ENCODE data around the gene AMOTL2.
A peak's percentile ranks its signal among the peaks of the same experiment; 100 is the strongest.

AMOTL2 gene

DNA sequence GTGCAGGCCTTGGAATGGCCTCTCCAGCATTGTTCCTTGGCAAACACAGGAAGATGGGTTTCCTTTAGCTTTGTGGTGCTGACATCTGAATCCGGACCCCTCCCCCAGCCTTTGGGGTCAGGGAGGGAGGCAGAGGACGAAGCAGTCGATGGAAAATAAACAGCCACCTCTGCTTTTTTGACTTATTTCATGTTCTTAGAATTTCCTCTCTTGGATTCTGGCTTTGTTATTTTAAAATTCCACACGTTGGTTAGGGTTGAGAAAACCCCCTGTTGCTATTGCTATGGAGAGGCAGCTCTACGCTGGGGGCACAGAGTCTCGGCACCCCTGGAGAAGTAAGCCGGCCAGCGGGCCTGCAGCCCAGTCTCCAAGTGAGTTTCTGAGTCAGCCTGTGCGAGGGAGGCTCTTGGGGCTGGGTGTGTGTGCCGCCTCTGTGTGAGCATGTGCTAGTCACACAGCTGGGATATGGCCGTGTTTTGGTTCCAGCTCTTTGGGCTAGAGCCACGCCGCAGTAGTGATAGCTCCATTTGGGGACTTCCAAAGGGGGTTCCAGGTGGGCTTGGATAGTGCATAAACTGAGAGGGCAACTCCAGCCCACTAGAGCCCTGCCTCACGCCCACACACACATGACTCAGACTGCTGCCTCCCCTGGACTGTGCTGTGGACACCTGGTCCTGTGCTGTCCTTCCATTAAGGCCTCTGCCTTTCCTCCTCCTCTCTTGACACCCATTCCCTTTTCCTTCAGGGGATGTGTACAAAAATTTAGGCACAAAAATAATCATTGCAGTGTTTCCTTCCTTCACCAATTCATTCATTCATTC is 58.8 kb downstream of the AMOTL2 start:
- peak; percentile 62 for DNase-seq (ENCODE audit: low spot score)

DNA sequence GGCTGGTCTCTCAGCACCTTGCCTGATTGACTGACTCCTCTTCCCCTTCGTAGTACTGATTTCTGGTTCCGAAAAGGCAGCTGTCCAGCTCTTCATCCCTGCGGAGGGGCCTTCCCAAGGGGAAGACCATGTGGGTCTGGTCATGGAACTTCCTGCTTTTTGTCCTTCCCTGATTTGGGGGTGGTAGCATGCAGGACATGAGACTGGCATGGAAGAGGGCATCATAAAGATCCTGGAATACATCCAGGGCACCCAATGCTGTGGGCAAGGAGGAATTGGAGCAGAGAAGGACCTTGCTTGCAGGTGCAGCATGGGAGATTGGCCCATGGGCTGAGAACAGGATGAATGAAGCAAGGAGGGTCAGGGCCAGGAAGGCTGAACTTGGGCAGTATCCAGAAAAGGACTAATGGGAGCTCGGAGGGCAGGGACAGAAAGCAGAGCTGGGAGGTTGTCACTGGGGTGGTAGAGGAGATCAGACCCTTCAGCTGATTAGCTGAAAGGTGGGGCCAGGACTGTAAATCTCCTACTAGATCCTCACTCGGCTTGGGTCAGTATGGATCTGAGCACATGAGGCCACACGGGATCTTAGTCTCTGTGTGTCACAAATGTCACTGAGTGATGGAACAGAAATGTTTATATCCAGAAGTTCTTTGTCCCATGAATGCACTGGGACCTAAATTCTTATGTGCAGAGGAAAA is 59.5 kb downstream of the AMOTL2 start:
- peak; percentile 70 for DNase-seq (ENCODE audit: low spot score)

DNA sequence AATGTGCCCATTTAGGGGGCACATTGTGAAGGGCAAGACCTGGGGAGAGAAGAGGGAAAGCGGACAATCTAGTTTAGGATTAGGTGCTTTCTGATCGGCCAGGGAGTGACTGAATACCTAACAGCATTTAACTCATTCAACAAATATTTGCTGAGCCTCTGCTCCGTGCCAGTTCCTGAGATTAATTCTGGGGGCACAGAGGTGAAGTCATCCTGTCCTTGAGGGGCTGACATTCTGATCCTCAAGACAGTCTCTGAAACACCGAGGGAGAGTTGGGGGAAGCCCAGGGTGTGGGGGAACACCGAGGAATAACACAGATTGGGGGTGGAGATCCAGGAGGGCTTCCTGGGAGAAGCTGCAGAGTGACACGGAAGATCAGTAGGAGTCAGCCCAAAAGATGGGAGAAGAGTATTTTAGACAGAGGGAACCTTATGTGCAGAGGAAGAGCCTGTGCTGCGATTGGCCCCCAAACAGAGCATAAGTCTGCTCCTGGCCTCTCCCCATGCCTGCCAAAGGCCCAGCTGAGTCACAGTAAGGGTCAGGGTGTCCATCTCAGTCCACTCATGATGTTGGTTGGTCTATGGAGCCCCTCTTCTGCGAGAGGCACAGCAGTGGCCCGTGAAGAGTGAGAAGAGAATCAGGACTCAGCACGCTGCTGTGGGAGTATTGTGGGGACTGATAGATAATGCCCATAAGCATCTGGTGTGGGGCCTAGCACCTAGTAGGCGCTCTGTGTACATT is 60.2 kb downstream of the AMOTL2 start:
- DNase-seq (ENCODE audit: low spot score) = no peak

DNA sequence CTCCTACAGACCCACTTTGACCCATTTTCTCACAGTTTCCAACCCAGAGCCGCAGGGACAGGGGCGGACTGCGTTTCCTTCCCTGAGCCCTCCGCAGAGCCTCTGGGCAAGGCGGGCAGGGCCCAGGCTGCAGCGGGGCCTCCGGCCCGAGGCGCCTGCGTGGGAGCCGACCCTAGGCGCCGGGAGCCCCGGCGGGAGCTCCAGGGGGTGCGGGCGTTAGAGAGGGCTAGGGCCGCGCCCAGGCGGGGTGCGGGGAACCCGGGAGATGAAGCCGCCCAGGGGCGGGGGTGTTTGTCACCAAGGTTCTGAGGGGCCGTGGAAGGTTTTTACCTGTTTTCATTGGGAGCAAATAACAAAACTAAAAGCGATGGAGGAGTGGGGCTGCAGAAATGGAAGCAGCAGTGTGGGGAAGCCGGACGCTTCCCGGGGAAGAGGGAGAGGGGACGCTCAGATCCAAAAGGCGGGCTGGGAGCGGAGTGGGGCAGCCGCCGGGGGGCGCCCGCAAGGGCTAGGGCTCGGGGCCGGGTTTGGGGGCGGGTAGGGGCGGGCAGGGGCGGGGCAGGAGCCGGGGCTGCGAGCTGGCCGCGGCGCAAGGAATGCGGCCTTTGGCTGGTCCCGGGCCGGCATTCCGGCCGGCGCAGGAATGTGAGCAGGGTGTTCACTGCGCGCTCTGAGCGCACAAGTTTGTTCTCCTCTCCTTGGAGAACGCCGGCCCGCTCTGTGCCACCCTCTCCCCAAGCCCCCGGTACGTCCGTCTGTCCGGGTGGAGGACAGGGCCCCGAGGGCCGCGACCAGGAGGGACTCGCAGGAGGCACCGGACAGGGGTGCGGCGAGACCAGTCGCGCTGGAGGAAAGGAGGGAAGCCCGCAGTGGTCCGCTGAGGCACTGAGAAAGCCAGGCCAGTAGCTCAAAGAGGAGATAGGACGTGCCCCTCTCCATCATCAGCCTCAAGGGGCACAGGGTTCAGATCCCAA is 61.1 kb downstream of the AMOTL2 start:
- no peak for DNase-seq (ENCODE audit: low spot score)

DNA sequence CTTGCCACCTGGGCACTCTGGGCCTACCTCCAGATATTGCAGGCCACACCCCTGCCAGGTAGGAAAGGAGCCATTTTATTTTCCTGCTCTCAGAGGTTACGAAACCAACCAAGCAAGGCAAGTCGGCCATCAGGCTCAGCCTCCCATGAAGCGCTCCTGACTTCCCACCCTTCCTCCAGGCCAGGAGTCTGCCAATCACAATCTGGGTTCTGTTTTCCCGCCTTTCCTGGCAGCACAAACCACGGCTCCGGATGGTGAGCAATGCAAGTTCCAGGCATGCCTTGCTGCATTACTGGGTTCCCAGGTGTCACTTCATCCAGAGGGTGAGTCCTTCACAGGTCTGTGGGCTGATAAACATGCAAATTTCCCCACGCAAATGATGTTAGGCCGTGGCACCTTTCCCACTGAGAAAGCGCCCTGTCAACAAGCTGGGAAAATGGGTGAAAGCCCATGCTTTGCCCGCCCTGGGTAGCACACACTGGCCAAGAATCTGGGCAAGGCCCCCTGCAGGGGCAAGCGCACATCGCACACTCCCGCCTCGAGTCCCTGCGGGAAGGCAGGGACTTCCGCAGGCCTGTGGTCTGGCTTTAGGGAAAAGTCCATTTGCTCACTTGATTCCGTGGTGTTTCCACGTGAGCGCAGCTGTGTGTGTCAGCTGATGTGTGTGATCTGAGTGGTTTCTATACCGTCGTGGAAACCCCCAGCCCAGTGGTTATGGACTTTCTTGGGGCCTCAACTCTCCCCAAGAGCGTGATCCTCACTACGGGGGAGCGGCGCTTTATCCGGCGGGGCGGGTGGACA is 62.0 kb downstream of the AMOTL2 start:
- DNase-seq (ENCODE audit: low spot score) = peak; percentile 64

DNA sequence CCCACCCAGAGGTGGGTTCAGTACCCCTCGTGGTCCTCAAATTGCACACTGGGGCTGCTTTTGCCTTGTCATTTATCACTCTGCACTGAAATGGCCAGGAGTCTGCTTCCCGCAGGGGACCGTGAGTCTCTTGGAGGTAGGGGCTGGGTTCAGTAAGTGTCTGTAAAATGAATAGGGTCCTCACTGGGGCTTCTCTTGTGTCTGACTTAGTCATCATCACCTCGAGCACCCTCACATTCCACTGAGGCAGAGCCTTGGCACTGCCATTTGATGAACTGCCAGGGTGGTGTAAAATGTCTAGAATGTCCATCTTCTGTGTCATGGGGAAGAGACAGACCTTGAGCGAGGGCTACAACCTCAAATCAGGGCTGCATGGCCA is 62.6 kb downstream of the AMOTL2 start:
- DNase-seq (ENCODE audit: low spot score) = no peak

DNA sequence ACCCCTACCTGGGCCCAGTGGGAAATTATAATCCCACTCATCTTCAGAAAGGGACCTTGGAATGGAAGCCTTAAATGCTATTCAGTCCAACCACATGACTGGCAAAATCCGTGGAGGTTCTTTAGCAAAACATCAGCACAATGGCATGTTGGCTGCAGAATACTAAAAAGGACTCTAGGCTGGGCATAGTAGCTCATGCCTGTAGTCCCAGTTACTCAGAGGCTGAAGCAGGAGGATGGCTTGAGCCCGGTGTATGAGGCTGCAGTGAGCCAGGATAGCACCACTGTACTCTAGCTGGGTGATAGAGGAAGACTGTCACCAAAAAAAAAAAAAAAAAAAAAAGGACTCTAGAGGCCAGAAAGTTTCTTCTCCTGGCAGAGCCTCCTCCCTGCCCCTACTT is 63.0 kb downstream of the AMOTL2 start:
- DNase-seq (ENCODE audit: low spot score) = no peak

DNA sequence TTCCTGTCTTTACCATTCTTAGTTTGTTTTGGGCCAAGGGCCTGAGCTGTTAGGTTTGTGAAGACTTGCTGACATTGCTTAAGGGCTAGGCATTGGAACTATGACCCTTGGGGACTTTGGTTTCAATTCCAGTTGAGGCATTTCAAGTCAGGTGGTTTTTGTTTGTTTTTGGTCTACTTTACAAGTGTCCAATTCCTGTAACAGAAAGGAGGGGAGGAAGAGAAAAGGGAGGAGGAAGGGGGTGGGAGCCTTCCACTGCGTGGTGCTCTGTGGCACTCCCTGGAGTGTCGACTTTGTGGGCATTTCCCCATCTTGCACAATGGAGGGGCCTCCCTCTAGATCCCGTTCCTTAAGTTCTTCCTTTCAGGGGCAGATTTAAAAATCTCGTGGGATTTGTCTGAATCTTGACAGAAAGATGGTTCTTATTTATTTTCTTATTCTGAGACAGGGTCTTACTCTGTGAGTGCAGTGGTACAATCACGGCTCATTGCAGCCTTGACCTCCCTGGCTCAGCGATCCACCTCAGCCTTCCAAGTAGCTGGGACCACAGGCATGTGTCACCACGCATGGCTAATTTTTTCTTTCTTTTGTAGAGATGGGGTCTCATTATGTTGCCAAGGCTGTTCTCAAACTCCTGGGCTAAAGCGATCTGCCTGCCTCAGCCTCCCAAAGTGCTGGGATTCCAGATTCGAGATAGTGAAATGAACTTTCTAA is 64.1 kb downstream of the AMOTL2 start:
- DNase-seq (ENCODE audit: low spot score) = peak; percentile 64

DNA sequence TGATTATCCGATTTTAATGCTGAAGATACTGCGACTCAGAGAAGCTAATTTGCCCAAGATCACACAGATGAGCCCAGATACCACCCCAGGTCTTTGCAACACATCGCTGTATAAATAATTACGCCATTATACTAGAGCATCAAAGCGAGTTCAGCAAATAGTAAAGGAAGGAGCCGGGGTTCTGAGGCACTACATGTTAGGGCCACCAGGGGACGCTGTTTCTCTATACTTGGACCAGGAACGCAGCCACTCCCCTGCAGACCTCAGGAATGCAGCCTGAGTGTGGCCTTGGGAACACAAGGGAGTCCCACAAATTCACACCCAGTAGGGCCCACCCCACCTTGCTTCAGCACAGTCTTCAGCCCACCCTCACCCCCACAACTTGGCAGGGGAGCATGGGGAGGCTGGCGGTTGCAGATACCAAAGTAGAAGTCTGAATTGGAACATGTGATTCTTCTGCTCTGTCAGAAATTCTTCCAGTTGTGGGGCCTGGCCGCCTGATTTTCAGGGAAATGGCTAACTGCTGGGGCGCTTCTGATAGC is 65.8 kb downstream of the AMOTL2 start:
- DNase-seq (ENCODE audit: low spot score) = peak; percentile 88

DNA sequence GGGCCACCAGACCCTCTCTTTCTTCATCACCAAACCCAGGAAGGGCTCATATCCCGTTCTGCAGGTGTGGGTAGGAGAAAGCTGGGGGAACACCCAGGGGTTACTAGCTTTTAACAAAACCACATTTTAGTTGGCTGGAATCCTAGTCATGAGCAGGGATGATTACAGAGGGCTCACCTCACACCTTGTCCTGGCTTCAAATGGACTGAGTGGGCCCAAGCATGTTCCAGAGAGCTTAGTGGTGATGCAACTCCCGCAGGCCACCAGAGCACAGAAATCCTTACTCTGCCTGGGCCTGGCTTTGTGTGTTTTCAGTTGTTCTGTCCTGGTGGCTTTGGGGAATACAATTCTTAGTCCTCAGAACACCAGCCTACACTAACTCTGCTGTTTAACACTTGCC is 66.8 kb downstream of the AMOTL2 start:
- DNase-seq (ENCODE audit: low spot score) = no peak

DNA sequence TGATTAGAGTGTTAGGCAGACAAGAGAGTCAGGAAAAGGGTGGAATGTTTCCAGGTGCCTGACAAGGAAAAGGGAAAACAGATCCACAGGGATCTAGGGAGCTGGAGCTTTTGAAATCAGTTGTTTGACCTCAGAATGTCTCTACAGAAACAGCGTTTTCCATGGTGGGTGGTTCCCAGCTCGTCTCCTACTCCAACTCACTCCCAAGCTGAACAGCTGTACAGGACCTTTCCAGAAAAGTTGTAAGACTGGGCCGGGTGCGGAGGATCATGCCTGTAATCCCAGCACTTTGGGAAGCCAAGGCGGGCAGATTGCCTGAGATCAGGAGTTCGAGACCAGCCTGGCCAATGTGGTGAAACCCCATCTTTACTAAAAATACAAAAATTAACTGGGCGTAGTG is 67.9 kb downstream of the AMOTL2 start:
- DNase-seq (ENCODE audit: low spot score) = no peak
